ENCODE results near the gene UTF1.
"Not testable (repeated sequence)": the region's sequence is repeated elsewhere in the genome, so short reads cannot be mapped to it uniquely, and the experiment has no call there.

DNA sequence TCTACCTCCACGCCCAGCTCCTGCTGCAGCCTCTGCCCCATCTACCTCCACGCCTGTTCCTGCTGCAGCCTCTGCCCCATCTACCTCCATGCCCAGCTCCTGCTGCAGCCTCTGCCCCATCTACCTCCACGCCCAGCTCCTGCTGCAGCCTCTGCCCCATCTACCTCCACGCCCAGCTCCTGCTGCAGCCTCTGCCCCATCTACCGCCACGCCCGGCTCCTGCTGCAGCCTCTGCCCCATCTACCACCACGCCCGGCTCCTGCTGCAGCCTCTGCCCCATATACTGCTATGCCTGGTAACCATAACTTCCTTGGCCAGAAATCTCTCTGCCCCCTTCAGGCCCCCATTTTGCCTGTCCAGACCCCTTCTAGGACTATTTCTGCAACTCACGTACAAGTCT, 35.0 kb downstream of the UTF1 start:
- TF ChIP-seq, protein P1, sequence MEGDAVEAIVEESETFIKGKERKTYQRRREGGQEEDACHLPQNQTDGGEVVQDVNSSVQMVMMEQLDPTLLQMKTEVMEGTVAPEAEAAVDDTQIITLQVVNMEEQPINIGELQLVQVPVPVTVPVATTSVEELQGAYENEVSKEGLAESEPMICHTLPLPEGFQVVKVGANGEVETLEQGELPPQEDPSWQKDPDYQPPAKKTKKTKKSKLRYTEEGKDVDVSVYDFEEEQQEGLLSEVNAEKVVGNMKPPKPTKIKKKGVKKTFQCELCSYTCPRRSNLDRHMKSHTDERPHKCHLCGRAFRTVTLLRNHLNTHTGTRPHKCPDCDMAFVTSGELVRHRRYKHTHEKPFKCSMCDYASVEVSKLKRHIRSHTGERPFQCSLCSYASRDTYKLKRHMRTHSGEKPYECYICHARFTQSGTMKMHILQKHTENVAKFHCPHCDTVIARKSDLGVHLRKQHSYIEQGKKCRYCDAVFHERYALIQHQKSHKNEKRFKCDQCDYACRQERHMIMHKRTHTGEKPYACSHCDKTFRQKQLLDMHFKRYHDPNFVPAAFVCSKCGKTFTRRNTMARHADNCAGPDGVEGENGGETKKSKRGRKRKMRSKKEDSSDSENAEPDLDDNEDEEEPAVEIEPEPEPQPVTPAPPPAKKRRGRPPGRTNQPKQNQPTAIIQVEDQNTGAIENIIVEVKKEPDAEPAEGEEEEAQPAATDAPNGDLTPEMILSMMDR (IDR thresholded peaks at IDR 0.05) = not testable (repeated sequence)
- not testable (repeated sequence) for TF ChIP-seq POLR2A (IDR thresholded peaks at IDR 0.05)
